Midbrain (tissue), 1 donor: Measurements from ENCODE around the gene CFAP57.

Source experiments
- DNase-seq: peaks from one replicate; lab custom pipeline; 2025; lab: John Stamatoyannopoulos, UW

Gene CFAP57

GRCh38 chr1:43227143-43227764, 55.1 kb downstream of the CFAP57 start:
- peak; percentile 83 for DNase-seq

GRCh38 chr1:43229826-43230780, 58.0 kb downstream of the CFAP57 start:
- no peak for DNase-seq

- DNase-seq: no peak
These were observed 59.9 kb downstream of the CFAP57 start for GRCh38 chr1:43232074-43232473.

GRCh38 chr1:43232482-43232881, 60.4 kb downstream of the CFAP57 start:
- DNase-seq: no peak

GRCh38 chr1:43233631-43234030, 61.5 kb downstream of the CFAP57 start:
- DNase-seq: no peak

GRCh38 chr1:43234267-43234666, 62.1 kb downstream of the CFAP57 start:
- DNase-seq: no peak

- no peak for DNase-seq
These were observed 62.9 kb downstream of the CFAP57 start for GRCh38 chr1:43235040-43235439.

GRCh38 chr1:43235451-43236121, 63.5 kb downstream of the CFAP57 start:
- DNase-seq: no peak

GRCh38 chr1:43237121-43237520, 65.0 kb downstream of the CFAP57 start:
- DNase-seq: no peak

GRCh38 chr1:43238085-43238484, 66.0 kb downstream of the CFAP57 start:
- peak; percentile 77 for DNase-seq

GRCh38 chr1:43238991-43239469, 66.9 kb downstream of the CFAP57 start:
- DNase-seq: no peak

- no peak for DNase-seq
These were observed 67.4 kb downstream of the CFAP57 start for GRCh38 chr1:43239484-43239883.

- no peak for DNase-seq
These were observed 69.3 kb downstream of the CFAP57 start for GRCh38 chr1:43241413-43241836.

GRCh38 chr1:43243299-43243698, 71.2 kb downstream of the CFAP57 start:
- no peak for DNase-seq

- no peak for DNase-seq
These were observed 74.5 kb downstream of the CFAP57 start for GRCh38 chr1:43246466-43247213.

- no peak for DNase-seq
These were observed 75.3 kb downstream of the CFAP57 start for GRCh38 chr1:43247256-43247921.

GRCh38 chr1:43250351-43250761, 78.2 kb downstream of the CFAP57 start:
- DNase-seq: no peak

- no peak for DNase-seq
These were observed 78.9 kb downstream of the CFAP57 start for GRCh38 chr1:43251024-43251423.

GRCh38 chr1:43252225-43252624, 80.1 kb downstream of the CFAP57 start:
- DNase-seq: no peak

GRCh38 chr1:43253173-43253572, 81.0 kb downstream of the CFAP57 start:
- no peak for DNase-seq

GRCh38 chr1:43253876-43254275, 81.7 kb downstream of the CFAP57 start:
- no peak for DNase-seq
